OCI-M2 (cell line): ENCODE measurements around the gene UNC79.

ENCODE experiments used
- DNase-seq: peaks from one replicate; lab custom pipeline; 2025; ENCODE audit not compliant: unreplicated experiment; lab: John Stamatoyannopoulos, UW

Gene UNC79

DNA sequence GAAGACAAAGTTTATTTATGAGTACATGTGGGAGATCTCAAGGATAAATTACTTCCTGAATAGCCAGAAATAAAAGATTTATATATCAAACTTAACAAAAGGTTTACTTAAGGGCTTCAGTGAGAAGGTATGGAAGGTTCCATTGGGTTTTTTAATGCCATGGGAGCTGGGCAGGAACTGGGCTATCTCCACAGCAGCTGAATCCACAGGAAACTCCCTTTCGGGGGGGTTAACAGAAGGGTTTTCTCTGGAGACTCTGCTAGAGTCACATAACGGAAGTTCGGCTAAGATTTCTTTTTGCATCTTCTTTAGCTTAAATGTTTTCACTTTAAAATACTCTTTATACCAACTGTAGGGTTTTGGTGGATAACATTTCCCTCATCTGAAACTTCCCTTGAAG, 113.5 kb downstream of the UNC79 start:
- no peak for DNase-seq

DNA sequence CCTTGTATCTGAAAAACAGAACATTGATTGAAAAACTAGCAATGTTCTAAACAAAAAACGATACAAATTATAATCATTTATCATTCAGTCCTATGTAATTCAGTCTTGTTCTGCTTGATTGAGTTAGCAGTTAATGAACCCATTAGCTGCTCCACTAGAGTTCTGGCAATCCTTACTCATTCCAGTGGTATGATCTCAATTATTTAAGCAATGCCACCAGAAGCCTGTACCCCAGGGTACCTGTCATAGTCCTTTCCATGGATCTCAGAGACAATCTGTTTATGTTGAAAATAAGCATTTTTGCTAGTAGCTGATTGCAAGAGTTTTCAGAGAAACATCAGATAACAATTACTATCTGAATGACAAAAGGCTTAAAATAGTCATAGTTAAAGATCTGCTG, 115.9 kb downstream of the UNC79 start:
- no peak for DNase-seq

DNA sequence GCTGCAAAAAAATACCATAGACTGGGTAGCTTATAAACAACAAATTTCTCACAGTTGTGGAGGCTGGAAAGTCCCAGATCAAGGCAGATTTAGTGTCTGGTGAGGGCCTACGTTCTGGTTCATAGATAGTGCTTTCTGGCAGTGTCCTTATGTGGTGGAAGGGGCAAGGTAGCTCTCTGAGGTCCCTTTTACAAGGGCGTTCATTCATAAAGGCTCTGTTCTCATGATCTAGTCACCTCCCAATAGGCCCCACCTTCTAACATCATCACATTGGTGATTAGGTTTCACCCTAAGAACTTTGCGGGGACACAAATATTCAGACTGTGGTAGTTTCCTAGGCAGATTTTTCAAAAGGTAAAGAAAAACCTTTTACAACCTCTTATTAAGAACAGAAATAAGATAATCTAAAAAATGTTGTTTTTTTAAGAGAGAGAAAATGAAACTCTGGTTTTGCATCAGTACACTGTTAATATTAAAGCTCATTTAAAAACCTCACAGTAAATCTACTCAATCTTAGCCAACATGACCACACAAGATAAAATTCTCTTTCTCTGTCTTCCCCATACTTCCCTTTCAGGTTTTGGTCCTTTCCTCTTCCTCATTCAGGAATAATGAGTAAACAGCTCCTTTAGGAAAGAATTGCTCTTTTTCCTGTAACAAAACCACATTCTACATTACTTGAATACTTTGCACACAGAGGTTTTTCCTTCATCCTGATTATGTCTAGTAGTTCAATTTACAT, 117.5 kb downstream of the UNC79 start:
- DNase-seq = no peak

DNA sequence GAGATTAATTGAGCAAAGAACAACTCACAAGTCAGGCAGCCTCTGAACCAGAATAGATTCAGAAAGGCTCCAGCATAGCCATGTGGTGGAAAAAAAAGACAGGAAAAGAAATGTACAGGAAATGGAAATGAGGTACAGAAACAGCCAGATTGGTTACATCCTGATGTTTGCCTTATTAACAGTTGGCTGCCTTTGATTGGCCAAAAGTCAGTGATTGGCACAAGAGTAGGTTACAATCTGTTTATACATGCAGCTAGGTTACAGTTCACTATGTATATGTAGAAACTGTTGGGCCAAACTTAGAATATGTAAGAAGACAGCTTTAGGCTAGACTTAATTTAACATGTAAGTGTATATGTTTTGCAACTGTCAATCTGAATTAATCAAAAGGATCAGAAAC, 118.9 kb downstream of the UNC79 start:
- no peak for DNase-seq

DNA sequence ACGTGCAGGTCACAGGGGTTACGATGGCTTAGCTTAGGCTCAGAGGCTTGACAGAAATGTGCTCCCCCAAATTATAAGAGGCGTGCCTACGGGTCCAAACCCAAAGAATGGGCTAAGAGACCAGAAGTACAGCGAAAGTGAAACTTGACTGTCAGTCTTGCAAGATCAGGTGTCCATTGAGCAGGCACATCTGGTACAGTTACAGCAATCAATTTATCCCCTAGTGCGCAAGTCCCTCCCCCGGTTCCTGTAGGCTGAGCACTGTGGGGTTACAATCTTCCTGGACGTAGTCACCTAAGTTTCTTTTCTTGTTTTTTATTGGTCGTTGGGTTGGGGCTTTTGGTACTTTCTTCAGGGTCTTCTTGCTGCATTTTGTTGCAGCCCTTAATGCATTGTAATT, 134.2 kb downstream of the UNC79 start:
- DNase-seq = no peak

DNA sequence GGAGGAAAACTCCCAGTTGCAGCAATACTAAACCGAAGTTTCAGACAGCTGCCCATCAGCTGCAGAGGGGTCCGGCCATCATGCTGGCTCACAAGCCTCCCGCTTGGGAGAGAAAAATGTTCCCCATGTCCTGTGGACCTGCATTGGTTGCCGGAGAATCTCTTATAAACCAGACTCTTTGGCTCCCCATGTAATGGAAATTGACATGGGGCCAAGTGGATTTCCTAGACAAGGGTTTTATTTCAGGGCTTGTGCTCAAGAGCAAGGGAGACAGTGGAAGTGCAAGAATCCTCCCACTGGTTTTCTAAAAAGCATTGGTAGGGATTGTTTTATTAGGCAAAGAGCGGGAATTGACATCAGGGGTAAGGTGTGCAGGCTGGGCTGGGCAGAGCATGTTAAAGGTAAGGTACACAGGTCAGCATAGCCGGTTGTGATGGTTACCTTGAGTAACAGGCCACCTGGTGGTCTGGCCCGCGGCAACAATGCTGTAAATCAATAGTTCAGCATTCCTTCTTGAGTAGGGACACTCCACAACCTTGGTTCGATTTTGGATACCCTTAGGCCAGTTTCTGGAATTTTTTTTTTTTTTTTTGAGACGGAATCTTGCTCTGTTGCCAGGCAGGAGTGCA, 135.4 kb downstream of the UNC79 start:
- DNase-seq = no peak

DNA sequence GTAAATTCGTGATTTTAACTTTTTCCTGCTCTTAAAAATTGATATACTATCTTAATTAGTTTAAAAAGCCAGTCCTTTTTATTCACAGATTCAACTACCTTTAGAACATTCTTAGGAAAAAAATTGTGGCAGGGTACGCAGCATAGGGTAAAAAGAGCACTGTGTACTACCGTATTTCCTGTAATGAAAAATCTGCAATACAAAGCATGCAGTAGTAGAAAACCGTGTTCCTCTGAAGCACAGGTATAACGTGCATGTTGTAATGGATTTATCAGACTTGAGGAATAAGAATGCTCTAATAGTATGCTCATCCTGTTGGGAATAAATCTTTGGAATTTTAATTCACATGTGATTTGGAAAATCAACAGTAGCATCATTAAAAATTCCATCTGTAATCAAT, 140.5 kb downstream of the UNC79 start:
- DNase-seq = no peak

DNA sequence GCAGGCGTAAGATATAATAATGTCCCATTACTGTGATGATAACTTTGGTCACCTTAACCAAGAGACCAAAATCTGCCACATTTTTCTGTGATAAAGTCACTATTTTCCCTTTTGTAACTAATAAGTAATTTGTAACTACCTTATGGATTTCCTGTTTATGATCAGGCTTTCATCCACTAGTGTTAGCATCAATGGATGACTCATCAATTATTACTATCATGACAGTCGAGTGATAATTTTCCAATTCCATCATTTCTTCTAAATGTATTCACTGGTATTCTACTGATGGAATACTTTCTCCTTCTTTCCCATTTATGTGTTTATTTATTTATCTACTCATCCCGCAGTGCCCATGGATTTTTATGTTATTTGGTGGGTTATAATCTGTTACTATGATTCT, 148.4 kb downstream of the UNC79 start:
- no peak for DNase-seq

DNA sequence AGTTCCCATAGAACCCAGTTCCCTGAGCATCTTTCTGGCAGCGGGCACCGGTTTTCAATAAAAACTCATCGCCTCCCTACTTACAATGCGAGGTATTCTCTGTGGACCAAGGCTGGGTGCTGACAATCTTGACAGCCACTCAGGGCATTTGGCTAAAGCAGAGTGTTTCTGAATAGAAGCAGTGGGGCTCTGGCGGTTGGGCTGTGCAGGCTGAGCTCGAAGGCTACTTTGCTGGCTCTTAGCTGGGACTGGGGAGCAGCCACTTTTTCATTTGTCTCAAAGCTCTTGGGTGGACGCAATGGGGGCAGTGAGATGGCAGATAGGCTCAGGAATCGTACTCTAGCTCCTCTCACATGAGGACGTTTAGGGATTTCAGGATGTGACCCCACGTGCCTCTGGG, 151.8 kb downstream of the UNC79 start:
- DNase-seq = no peak

DNA sequence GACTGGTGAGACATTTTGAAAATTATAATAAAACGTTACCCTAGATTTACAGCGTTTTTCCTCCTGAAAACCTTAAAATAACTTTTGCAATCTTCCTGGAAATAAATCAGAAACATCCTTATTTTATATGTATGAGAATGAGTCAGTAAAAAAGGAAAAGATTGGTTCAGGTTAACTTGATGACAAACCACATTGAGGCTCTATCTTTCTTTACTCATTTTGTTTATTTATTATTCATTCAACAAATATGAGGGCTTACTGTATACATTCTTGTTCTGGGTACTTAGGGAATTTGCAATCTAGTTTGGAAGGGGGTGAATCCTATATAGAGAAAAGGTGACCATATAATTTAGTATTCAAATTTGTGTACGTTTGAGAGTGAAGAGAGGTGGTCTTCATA, 156.6 kb downstream of the UNC79 start:
- DNase-seq = no peak

DNA sequence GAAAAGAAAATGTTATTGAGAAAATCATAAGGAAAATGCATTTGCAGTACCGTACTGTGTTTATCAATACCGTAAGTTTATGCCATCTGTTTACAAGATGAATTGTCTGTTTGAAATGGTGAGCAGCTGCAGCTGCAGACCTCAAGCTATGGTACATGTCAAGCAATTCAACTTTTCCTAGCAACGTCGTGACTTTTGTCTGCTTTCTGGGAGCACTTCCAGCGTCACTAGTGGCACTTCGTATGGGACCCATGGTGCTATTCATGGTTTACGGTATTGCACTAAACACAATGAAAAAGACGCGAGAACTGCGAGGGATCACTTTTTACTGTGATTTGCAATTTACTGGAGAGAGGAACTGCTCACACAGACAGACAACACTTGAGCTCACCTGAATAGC, 160.8 kb downstream of the UNC79 start:
- no peak for DNase-seq

DNA sequence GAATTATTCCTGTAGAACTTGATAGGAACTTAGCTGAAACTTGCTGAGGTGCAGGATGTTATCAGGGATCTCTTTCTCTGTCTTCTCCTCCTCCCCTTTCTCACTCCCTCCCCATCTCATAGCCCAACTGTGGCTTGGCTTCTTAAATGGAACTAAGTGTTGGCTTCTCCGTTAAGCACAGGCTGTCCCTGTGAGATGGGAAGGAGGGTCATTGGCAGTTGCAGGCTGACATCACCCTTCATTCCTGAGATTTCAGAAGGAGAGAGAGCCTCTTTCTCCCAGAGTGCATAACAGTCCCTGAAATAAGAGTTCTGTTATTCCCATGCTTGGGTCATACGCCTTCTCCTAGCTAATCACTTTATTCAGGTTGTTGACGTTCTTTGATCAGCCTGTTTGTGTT, 162.0 kb downstream of the UNC79 start:
- DNase-seq = no peak

DNA sequence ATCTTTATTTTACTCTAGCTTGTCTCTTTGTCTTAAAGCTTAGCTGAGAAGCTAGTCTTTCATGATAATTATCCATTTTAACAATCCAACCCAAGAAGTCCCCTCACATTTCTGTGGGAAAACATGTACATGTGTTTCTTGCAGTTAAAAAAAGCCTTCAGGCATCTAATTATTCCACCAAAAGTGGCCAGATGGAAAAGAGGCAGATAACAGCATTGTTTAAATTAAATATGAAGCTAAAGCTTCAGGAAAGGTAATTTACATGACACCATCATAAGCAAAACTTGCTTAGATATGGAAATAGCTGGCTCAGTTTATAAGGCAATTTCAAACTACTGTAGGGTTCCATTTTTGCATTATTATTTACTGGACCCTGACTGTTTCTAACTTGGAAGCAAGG, 175.4 kb downstream of the UNC79 start:
- no peak for DNase-seq

DNA sequence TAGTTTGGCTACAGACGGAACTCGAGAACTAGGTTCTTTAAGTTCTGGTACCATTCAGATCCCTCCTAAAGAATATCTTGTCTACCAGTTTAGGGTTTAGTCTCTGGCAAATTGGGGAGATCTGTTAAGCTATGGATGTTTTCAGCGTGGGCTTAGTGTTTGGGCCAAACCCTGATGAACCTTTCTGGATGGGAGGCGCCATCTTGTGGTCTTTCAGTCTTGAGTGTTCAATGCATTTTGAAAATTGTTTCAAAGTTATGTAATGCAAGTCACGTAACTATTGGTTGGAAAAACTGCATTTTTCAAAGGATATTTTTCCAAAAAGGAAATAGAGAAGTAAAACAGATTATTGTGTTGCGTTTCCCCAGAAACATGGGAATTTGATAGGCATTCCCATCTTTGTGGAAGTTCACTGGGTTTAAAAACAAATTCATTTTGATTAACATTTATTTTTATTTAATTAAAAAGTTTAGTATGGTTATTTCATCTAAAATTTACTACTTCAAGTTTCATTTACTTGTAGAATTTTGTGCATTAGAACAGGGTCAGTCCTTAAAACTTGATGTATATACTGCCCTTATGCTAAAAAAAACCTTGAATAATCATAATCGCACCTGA, 188.5 kb downstream of the UNC79 start:
- DNase-seq = peak; percentile 11

DNA sequence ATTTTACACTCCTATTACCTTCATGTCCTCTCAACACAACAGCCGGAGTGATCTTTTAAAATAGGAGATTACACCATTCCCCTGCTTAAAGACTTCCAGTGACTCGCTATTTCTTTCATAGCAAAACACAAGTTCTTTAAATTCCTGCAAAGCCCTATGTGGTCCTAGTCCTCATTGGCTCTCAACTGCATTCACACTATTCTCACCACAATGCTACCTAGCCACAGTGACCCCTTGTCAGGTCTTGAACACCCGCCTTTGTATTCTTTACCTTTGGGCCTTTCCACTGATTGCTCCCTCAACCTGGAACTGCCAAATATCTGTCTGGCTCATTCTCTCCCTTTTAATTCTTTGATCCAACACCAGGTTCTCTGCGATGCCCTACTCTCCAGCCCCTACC, 197.3 kb downstream of the UNC79 start:
- no peak for DNase-seq

DNA sequence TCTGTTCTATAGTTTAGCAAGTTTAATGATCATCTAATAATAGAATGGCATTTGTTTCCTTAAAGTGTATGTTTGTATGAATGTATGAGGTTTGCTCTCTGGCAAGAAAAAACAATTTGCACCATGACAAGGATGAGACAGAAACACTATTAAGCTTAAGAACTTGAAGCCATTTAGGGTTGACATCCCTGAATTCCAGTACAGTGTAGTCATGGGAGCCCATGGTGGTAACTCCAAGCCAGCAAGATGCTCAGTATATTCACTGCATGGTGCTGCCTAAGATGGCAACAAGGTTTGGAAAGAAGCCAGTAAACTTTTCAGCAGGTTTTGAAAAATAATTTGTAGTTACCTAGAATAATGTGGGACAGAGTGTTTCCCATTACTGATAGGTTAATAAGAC, 198.9 kb downstream of the UNC79 start:
- no peak for DNase-seq

DNA sequence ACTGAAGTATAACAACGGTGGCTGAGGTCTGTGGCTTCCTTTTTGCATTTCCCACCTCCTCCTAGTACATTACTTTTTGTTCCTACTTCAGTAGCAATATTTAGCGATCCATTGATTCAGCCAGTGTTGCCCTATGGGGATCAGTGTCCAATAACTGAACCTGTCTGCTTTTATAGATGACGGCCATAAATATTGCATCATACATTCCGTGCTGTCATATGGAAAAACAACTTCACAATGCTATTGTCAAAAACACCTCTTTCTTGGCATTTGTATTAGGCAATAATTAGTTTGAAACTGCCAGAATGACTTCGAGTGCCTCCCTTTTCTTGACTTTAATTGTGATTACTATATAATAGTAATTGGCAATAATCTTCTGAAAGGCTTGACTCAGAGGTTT, 208.1 kb downstream of the UNC79 start:
- no peak for DNase-seq

DNA sequence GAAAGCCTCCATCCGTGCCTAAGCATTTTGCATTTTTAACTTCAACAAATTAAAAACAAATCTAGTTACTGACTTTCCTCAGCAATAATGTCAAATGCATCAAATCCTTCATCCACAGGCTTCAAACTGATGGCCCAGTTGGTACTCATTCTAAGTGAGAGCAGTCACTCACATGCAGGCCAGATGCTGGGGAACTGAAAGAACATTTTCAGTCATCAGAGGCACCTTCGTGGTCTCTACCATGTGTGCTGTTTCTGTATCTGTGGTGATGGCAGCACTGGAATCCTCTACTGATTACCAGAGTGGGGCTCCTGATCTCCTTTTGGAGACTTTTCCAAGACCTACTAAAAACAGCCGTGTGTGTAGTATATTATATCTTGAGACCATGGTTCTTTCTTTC, 212.4 kb downstream of the UNC79 start:
- no peak for DNase-seq

DNA sequence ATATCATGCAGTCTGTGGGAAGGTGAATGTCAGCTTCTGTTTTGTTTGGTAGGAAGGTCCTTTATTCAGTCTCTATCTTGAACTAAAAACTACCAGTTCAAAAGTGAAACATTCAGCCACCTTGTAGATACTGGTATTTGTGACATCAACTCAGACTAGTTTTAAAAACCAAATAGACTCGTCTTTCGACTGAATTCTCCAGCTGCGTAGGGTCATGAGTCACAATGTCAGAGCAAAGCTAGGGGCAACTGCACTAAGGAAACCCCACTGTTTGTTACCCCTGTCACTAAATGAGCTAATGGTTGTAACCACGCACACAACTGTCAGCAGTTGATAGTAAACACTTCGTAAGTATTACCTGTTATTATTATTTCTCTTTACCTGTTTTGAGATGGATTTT, 212.9 kb downstream of the UNC79 start:
- no peak for DNase-seq

DNA sequence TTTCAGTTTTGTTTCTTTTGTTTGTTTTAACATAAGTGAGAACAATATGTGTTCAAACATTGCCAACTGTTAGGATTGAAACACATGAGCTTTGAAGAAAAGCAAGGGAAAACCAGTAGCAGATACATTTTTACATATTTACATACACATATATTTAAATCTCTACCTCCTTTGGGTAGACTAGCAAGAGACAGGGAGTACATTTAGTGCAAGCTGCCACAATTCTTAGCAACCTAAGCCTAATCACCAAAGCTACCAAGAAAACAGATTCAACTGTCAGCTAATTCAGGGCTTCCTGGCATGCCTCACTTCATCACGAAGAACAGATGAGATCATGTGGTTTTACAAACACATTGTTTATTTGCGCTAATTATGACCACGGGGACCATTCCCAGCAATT, 214.5 kb downstream of the UNC79 start:
- no peak for DNase-seq

DNA sequence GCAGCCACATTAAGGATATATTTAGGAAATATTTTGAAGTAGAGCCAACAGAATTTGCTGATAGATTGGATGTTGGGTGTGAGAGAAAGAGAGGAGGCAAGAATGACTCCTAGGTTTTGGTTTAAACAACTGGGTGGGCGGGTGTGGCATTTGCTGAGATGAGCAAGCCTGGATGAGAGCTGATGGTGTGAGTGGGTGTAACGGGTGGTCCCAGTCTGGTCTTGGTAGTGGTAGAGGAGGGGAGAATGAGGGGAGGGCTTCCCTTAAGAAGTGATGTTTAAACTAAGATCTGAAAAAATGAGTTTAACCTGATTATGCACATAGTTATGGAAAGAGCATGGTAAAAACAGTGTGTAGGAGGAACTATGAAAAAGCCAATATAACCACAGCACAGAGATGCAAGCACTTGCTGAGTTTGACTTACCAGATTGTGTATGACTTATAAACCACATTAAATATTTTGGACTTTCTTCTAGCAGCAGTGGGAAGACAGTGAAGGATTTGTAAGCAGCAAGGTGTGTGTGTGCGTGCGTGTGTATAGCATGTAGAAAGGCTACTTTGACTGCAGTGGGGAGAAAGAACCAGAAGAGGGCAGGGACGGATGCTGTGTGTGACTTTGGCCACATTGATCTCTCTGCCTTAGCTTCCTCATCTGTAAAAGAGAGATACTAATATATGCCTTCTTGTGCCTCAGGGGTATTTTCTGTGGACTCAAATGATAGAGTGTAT, 217.9 kb downstream of the UNC79 start:
- no peak for DNase-seq

DNA sequence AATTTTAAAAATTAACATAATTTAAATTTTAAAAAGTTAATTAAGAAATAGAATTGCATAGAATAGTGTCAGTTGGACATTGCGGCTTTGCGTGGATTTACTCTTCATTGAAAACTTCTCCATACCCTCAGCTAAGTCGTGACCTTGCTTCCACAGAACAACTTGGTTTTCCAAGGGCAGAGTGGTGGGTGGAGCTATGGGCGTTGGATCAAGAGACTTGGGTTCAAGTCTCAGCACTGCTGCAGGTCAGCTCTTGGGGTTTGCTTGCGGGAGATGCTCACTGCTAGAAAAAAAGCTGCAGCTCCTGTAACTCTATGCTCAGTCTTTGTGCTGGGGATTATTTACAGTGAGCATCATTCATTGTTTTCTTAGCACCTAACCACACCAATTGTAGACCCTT, 223.9 kb downstream of the UNC79 start:
- no peak for DNase-seq
